ENCODE measurements around the gene TNP2. TPM values are rescaled to one million over a fixed set of nuclear protein-coding genes. Genes with fewer than 3 reads are reported as not detected.

The TNP2 gene
- total RNA-seq, 1 experiment from 2014 or later = not detected

DNA sequence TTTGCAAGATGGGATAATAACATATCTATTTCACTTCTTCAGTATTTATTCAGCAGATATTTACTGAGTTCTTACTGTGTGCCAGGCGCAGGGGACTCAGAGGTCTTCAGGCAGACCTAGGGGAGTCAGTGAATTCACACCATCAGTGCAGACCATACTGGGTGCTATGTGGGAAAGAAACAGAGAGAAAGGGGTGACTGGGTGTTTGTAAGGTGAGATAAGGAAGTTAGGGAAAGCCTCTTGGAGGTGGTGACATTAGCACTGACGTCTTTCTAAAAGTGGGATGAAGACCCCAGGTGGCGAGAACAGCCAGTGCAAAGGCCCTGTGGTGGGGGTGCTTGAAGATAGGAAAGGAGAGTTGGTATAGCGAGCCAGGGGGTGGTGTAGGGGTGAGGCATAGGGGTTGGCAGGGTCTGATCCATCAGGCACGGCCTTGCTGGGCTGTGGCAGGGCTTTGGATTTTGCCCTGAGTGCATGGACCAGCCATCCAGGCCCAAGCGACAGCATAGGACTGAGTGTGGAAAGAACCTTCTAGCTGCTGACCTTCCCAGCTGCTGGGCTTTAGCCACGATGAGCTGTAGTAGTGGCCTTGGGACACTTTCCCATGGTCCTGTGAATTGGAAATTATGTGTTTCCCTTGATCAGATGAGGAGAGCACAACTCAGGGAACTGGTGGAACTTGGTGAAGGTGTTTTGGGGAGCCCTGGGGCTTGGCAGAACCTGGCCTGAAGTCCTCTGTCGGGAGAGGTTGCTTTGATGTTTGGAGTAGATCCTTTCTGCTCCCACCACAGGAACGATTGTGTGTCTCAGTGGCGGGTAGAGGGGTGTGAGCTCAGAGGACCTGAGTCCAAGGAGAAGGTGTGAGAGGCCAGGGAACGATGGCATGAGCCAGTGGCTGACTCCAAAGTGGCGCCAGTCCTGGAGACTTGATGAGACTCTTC is 9.2 kb downstream of the TNP2 start (continued):
- TF ChIP-seq, protein P1, sequence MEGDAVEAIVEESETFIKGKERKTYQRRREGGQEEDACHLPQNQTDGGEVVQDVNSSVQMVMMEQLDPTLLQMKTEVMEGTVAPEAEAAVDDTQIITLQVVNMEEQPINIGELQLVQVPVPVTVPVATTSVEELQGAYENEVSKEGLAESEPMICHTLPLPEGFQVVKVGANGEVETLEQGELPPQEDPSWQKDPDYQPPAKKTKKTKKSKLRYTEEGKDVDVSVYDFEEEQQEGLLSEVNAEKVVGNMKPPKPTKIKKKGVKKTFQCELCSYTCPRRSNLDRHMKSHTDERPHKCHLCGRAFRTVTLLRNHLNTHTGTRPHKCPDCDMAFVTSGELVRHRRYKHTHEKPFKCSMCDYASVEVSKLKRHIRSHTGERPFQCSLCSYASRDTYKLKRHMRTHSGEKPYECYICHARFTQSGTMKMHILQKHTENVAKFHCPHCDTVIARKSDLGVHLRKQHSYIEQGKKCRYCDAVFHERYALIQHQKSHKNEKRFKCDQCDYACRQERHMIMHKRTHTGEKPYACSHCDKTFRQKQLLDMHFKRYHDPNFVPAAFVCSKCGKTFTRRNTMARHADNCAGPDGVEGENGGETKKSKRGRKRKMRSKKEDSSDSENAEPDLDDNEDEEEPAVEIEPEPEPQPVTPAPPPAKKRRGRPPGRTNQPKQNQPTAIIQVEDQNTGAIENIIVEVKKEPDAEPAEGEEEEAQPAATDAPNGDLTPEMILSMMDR (IDR thresholded peaks at IDR 0.05 in 2 of 3, conservative IDR thresholded peaks at IDR 0.05 in 1 of 3; ENCODE audit: borderline replicate concordance in 1 of 3, insufficient read depth in 1 of 3, low read depth in 2 of 3, low read length in 2 of 3) = no peak
- TF ChIP-seq, protein P2, sequence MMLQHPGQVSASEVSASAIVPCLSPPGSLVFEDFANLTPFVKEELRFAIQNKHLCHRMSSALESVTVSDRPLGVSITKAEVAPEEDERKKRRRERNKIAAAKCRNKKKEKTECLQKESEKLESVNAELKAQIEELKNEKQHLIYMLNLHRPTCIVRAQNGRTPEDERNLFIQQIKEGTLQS (IDR thresholded peaks at IDR 0.05) = no peak
- no peak for TF ChIP-seq RAD21 (IDR thresholded peaks at IDR 0.05; ENCODE audit: low read depth)
- TF ChIP-seq JUND (IDR thresholded peaks at IDR 0.05) = no peak
- no peak for TF ChIP-seq POLR2A (IDR thresholded peaks at IDR 0.05; ENCODE audit: borderline replicate concordance, extremely low read depth, insufficient read depth, insufficient read length)
- no peak for TF ChIP-seq SIN3A (IDR thresholded peaks at IDR 0.05; ENCODE audit: low read depth)
- TF ChIP-seq, protein P3, sequence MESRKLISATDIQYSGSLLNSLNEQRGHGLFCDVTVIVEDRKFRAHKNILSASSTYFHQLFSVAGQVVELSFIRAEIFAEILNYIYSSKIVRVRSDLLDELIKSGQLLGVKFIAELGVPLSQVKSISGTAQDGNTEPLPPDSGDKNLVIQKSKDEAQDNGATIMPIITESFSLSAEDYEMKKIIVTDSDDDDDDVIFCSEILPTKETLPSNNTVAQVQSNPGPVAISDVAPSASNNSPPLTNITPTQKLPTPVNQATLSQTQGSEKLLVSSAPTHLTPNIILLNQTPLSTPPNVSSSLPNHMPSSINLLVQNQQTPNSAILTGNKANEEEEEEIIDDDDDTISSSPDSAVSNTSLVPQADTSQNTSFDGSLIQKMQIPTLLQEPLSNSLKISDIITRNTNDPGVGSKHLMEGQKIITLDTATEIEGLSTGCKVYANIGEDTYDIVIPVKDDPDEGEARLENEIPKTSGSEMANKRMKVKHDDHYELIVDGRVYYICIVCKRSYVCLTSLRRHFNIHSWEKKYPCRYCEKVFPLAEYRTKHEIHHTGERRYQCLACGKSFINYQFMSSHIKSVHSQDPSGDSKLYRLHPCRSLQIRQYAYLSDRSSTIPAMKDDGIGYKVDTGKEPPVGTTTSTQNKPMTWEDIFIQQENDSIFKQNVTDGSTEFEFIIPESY (IDR thresholded peaks at IDR 0.05; ENCODE audit: extremely low read depth, insufficient replicate concordance, low read length) = no peak
- TF ChIP-seq YY1 (IDR thresholded peaks at IDR 0.05; ENCODE audit: extremely low read depth, insufficient replicate concordance, low read depth, low read length) = no peak
